ENCODE measurements around the gene OPN4.

Gene OPN4

DNA sequence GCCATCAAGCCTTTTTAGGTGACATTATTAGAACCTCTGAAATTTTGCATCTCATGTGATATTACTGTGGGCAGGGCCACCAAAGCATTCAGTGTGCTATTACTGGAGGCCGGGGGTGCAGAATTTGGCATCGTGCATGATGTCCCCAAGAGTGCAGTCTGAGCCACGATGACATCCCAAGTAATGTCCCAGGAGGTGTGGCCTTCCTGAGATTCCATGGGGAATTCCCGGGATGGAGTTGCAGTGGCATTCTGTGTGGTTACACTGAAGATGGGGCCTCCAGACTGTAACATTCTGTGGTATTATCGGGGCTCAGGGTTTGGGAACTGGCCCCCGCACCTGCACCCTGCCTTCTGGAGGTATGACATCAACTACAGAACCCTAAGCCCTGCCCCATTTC is 23.0 kb downstream of the OPN4 start:
- in situ Hi-C loops (cut with HindIII; ENCODE audit: low sequenced_read_pairs), result no loop called here

DNA sequence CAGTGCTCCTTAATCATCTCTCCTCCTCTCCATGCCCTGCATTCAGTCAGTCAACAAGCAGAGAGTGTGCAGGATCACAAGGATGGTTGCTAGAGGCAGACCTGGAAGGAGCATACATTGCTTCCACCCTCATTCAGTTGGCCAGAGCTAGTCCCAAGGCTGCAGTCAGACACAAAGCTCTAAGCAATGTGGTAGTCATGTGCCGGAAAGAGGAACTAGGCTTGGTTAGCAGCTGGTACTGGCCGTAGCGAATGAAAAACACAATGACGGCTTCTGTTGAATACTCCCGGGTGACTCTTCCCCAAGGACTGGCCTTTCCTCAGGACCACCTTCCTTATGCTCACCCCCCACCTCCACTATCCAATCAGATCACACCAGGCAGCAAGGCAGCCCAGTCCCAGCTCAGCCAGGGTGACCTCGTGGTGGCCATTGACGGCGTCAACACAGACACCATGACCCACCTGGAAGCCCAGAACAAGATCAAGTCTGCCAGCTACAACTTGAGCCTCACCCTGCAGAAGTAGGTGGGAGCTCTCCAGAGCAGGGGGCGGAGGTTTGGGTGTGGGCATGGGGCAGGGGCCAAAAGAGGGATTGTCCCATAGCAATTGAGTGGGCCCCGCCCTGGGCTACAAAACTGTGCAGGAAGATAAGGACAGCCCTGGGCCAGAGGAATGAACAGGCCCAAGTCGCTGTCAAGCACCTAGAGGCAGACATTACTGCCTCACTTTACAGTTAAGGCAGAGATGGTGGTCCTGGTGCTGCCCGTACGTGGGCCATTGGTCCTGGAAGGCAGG is 24.8 kb downstream of the OPN4 start:
- in situ Hi-C loops (cut with HindIII; ENCODE audit: low sequenced_read_pairs), result no loop called here

DNA sequence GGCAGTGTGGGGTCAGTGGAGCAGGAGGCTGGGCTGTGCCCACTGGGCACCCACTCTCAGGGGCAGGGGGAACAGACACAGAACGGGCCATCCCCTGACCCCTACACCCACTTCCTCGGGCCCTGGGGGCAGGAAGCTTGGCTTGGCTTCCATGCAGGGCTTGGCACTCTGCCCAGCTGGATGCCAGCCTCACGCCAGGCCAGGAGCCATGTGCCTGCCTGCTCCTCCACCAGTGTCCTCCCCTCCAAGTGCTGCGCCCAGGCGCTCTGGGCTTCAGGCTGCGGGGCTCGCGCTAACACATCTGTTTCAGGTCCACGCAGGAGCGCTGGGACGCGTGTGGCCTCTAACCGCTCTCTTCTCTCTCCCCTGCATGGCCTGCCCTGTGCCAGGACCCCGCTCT is 26.7 kb downstream of the OPN4 start:
- in situ Hi-C loops (cut with HindIII; ENCODE audit: low sequenced_read_pairs), result no loop called here

DNA sequence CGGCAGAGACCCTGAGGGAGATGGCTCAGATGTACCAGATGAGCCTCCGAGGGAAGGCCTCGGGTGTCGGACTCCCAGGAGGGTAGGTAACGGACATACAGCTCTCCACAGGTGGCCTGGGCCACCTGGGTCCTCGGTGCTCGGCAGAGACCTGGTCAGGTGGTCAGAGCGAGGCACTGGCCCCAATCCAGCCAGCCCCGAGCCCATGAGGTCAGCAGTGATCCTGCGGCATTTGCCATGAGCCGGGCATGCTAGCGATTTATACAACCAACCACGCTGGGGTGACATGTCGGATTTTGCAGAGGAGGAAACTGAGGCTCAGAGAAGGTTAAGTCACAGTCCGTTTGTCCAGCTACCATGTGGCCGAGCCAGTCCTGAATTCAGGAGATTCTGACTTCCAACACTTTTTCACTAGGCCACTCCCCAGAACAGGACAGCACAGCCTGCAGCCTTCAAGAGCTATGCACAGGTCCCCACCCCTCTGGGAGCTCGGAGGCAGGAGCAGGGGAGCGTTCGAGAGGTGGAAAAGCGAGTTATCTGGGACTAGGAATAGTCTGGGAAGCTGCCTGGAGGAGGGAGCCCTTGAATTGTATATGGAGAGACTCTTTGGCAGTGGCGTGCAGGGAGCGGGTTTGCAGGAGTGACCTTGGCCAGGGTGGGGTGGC is 27.5 kb downstream of the OPN4 start:
- in situ Hi-C loops (cut with HindIII; ENCODE audit: low sequenced_read_pairs), result no loop called here

DNA sequence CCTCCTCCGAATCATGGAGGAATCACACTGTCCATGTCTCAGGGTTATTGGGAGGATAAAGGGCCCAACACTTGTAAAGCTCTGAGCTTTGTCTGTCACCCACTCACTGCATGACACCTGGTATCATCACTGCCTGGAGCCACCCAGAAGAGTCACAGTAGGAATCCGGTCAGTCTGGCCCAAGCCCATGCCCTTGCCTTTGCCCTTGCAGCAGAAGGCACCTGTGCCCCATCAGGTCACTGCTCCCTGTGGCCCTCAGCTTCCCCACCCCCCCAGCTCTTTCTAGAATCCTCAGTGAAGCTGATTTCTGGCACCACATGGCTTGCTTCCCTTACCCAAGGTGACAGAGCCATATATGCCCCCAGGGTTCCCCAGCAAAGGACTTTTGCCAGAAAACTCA is 28.3 kb downstream of the OPN4 start:
- in situ Hi-C loops (cut with HindIII; ENCODE audit: low sequenced_read_pairs), result no loop called here

DNA sequence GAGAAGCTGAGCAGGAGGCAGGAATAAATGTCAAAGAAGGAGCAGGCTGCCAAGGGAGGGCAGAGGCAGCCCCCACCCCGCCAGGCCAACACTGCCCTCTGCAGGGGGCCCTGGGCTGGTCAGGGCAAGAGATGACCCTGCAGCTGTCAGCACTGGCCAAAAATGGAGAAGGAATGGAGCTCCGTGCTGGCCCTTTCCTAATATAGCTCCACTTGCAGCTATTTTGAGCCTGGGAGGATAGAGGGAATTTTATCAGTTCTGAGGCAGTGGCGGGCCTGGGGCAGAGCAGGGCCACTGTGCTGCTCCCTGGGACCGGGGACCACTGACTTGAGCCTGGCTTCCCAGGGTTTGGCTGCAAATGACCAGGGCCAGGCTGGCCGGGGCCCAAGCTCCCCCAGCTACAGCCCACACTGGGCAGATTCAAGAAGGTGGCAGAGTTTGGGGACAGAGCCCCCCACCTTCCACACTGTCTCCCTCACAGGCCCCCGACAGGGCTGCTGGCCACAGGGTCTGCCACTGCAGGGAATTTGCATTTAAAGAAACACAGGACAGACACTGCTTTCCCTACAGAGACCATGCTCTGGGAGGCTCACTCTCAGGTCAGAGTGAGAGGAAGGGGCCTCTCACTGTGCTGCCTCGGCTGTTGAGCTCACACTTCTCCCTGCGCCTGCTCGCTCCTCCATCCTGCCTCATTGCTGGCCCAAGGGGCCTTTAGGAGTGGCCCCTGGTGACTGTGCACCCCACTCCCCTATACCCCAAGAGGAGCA is 30.2 kb downstream of the OPN4 start:
- in situ Hi-C loops (cut with HindIII; ENCODE audit: low sequenced_read_pairs), result no loop called here

DNA sequence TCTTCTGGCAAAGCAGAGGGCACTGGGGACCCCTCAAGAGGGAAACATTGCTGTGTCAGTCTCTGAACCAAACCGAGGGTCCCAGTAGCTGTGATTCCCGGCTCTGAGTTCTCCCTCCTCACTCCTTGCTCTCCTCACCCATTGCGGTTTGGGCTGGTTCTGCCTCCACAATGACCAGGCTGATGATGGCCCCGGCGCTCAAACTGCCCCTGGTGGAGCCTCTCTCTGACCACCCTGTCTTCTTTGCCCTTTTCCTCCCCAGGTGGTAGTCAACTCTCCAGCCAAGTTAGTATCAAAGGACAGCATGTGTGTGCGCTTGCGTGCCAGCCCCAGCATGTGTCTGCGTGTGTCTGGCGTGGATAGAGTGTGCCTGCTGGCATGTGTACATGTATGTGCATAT is 31.1 kb downstream of the OPN4 start:
- in situ Hi-C loops (cut with HindIII; ENCODE audit: low sequenced_read_pairs), result no loop called here

DNA sequence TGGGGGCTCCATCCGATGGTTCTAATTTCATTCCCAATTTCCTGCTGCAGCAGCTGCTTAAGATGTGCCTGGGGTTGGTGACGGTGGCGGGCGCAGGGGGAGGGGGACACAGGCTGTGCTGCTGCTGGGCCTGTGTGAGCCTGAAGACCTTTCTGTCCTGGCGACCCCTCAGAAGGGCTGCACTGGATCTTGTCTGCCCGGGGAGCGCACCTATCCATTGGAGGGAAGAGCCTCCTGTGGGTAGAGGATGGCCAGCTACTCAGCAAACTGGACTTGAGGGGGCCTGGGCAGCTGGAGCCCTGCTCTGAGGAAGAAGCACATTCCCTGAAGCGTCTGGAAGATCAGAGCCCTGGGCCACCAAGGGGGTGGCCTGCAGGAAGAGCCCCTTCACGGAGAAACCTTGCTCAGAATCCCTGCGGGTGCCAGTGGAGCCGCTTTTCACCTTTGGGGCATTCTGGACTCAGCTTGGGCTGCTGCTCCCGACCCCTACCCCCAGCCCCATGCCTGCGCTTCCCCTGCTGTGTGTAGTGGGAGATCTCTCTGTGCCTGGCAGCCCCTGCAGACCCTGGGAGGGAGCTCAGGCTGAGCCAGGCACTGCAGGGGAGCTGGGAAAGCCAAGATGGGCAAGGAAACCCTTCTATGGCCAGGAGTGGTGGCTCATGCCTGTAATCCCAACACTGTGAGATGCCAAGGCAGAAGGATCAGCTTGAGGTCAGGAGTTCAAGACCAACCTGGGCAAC is 31.7 kb downstream of the OPN4 start:
- in situ Hi-C loops (cut with HindIII; ENCODE audit: low sequenced_read_pairs), result no loop called here

DNA sequence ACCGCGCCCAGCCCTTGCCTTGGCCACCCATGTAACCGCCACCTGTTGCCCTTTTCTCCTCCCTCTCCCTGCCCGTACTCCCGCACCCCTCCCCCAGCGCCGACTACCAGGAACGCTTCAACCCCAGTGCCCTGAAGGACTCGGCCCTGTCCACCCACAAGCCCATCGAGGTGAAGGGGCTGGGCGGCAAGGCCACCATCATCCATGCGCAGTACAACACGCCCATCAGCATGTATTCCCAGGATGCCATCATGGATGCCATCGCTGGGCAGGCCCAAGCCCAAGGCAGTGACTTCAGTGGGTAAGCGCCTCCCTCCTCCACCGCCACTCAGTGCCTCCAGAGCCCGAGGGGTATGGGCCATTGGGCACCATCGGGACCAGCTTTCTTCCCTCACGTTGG is 32.6 kb downstream of the OPN4 start:
- in situ Hi-C loops (cut with HindIII; ENCODE audit: low sequenced_read_pairs), result no loop called here

DNA sequence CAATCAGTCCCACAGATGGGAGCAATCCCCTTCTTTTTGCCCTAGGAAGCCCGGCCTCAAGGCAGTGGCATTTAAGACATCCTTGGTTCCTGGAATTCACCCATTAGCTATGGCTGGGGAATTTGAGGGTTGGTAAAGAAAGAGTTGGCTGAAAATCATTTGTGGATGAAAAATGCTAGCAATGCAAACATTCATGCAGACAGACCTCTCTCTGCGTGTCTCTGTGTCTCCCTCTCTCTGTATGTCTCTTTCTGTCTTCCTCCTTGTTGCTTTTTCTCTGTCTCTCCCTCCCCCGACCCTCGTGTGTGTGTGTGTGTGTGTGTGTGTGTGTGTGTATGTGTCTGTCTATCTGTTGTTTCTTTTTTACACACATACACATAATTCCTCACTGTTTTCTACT is 33.4 kb downstream of the OPN4 start:
- in situ Hi-C loops (cut with HindIII; ENCODE audit: low sequenced_read_pairs), result no loop called here

DNA sequence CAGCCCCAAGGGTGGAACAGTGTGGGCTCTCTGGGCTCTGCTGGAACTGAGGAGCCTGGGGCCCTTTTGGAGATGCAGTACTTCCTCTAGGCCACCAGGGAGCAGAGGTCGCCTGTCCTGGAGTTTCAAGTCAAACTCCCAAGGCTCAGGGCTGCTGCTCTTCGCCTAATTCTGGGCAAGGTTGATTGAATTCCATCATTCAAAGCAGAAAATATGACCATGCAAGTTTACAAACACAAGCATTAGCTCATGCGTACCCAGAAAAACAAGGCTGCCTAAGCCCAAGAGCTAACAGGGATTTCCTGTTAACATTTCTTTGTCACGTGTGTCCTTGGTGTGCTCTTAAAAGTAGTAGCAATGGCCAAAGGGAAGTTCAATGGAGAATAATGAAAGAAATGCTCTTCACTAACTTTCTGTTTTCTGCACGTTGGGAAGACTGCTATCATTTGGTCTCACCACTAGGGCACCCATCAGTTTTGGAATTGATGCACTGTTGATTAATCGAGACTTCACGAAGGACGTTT is 34.1 kb downstream of the OPN4 start:
- in situ Hi-C loops (cut with HindIII; ENCODE audit: low sequenced_read_pairs), result no loop called here

DNA sequence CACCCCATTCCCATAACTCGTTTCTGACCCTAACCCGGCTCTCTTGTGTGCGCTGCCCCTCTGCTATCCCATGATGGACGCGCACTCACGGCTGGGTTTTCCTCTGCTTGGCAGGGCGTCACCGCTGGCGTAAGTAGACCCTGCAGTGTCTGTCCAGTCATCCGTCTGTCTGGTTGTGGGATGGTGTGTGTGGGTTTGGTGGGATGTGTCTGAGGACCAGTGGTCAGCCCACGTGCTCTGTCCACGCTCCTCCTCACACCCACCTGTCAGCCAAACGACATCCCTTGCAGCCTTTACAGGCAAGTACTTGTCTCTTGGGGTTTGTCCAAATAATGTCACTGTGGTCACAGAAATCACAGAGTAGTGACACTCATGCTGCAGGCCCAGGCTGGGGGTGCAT is 34.8 kb downstream of the OPN4 start:
- in situ Hi-C loops (cut with HindIII; ENCODE audit: low sequenced_read_pairs), result no loop called here

DNA sequence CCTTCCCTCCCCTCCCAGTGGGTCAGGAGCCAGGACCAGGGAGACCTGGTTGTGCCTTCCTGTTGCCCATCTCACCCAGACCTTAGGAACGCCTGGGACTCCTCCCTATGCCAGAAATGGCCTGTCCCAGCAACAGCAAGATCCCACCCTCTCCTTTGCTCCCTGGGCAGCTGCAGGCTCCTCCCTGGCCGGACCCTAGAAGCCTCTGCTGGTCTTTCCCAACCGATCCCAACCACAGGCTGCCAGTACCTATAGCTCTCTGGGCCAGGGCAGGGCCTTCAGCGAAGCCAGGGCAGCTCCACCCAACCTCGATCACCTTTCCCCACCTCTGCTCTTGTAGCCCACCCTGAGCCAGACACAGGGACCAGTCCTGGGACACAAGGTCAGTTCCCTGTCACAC is 35.9 kb downstream of the OPN4 start:
- in situ Hi-C loops (cut with HindIII; ENCODE audit: low sequenced_read_pairs), result no loop called here

DNA sequence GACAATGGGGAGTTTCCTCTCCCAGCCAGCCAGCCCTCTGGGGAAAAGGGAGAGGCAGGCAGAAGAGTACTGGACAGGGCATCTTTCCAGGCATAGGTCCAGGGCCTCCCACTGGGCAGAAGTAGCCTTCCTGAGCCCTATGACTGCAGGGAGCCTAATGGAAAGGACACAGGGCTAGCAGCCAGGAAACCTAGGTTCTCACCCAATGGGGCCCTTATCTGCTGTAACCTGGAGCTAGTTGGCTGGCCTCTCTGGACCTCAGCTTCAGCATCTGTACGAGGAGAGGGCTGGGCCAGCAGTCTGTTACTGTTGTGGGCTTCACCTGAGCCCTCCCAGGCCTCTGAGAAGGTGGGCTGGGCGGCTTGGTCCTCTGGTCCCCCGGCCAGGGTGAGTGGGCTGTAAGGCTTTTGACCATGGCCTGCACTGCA is 36.3 kb downstream of the OPN4 start:
- in situ Hi-C loops (cut with HindIII; ENCODE audit: low sequenced_read_pairs), result no loop called here

DNA sequence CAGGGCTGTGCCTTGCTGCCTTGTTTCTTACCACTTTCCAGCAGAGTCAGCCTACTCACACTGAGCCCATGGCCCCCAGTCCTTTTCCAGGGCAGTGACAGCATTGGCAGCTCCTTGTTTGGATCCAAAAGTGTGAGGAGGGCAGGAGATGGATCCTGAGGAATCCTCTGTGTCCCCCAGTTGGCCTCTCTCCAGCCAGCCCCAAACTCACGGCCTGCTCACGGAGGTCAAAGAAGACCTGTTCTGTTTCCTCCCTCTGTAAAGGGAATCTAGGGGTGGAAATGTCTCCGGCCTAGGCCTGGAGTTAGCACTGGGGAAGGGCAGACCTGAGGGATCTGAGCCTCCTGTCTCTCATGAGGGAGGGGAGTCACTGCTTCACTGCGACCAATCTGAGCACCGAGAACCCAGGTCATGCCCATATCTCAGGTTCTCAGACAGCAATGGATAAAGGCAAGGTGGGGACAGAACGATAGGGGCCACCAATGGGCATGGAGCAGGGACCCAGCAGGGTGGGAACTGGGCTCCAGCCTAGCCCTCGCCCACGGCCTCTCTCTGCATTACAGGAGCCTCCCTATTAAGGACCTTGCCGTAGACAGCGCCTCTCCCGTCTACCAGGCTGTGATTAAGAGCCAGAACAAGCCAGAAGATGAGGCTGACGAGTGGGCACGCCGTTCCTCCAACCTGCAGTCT is 37.1 kb downstream of the OPN4 start:
- in situ Hi-C loops (cut with HindIII; ENCODE audit: low sequenced_read_pairs), result no loop called here

DNA sequence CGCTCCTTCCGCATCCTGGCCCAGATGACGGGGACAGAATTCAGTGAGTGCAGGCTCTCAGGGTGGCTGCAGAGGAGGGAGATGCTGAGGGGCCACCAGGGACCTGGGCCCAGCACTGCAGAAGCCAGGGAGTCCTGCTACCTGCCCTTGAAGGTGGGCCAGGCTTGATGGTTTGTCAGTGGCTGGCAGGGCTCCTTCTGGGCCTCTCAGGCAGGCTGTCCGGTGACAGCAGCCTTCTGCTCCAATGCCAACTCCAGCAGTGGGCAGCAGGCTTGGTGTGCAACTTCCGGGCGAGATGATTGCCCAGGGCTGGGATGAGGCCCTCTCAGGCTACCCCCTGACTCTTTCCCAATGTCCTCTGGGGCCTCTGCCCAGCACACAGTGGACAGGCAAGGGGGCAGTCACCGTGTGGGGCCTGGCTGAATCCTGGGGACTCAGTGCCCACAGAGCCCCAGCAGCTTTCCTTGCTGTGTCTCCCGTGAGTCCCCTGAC is 37.7 kb downstream of the OPN4 start:
- in situ Hi-C loops (cut with HindIII; ENCODE audit: low sequenced_read_pairs), result no loop called here

DNA sequence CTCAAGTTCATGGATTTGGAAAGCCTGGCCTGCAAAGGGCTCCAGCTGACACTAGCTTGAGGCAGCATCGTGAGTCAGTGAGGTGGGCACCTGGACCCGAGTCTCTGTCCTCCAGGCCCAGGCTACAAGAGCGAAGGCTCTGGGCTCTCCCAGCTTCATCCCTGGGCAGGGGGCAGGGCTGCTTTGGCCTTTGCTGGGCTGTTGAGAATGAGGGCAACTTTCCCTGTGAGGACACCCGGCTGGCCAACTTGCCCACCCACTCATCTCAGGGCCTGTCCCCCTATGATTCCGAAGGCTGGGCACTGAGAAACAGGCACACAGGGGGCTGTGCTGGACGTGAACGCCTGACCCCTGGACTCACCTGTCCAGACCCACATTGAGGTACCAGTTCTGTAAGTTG is 38.3 kb downstream of the OPN4 start:
- in situ Hi-C loops (cut with HindIII; ENCODE audit: low sequenced_read_pairs), result no loop called here

DNA sequence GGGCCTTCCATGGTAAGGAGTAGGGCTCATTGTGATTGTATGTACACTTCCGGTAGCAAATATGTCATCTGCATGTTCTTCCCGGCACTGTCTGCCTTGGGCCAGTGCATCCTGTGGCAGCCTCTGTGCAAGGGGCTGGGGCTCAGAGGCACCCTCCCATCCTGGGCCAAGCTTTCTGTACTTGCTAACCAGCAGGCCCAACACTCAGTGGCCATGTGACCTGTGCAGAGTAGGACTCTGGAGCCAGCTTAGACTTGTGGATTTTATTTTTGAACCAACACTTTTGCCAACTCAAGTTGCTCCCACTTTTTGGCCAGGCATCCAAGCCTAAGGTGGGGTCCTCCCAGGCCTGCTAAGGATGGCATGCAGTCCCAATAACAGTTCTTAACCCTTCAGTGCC is 38.9 kb downstream of the OPN4 start:
- in situ Hi-C loops (cut with HindIII; ENCODE audit: low sequenced_read_pairs), result no loop called here

DNA sequence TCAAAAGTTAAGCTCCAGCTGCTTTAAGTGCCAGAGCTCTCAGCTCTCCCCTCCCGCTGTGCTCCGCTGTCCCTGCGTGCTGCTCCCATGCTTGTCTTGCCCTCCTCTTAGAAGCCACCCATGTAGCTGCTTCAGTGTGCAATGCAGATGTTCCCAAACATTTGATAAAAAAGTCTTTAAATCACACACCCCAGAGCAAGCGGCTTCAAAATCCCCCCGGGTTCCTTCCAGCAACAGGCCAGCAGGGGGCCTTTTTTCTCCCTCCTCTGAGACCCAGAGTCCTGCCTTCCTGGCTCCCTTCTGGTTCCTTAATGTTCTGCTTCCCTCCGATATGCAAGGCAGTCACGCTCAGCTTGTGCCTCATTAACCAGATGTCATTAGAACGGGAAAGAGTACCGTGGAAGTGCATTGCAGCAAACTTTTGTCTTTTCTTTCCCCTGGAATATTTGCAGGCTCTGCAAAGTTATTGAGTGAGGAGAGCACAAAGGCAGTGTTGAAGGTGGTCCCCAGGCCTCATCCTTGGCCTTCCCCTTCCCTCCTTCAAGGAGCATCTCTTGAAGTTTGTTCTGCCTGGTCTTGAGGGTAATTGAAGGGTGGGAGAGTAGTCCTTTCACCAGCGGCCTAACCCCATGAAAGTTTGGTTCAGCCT is 39.5 kb downstream of the OPN4 start:
- in situ Hi-C loops (cut with HindIII; ENCODE audit: low sequenced_read_pairs), result no loop called here
